ENCODE data around the gene COL9A1.

GRCh38 chr6:70310063-70310694, 7.3 kb upstream of the COL9A1 start:
- TF ChIP-seq CREB5 (CRISPR knock-in tag; IDR thresholded peaks at IDR 0.05; ENCODE audit: low read depth) (no peak), PATZ1 (CRISPR knock-in tag; IDR thresholded peaks at IDR 0.05; ENCODE audit: borderline replicate concordance) (no peak), BACH2 (CRISPR knock-in tag; IDR thresholded peaks at IDR 0.05; ENCODE audit: borderline replicate concordance) (no peak), TSHZ2 (CRISPR knock-in tag; IDR thresholded peaks at IDR 0.05) (no peak), ZNF70 (CRISPR knock-in tag; IDR thresholded peaks at IDR 0.05) (no peak), ARNTL (CRISPR knock-in tag; IDR thresholded peaks at IDR 0.05; ENCODE audit: borderline replicate concordance, low read depth) (no peak), RARB (CRISPR knock-in tag; IDR thresholded peaks at IDR 0.05) (no peak), GLIS3 (CRISPR knock-in tag; IDR thresholded peaks at IDR 0.05) (no peak), POU6F1 (CRISPR knock-in tag; IDR thresholded peaks at IDR 0.05; ENCODE audit: borderline replicate concordance, low read depth) (no peak), ISL1 (CRISPR knock-in tag; IDR thresholded peaks at IDR 0.05) (no peak)
